ENCODE results near the gene EMILIN1. TPM values are rescaled to one million over a fixed set of nuclear protein-coding genes. Genes with fewer than 3 reads are reported as not detected.

Gene EMILIN1
- total and polyA plus RNA-seq, 2 of the 4 experiments (the other 2 are of a cell fraction), result 26.5 to 95.6 TPM

- no peak overlapping the region for H4K5ac ChIP-seq (ENCODE audit: low read depth, low read length)
- H3K14ac ChIP-seq (replicated peaks; ENCODE audit: low read depth, low read length), result no peak overlapping the region
- H3K4ac ChIP-seq (ENCODE audit: low read depth, low read length), result no peak overlapping the region
- ATAC-seq (ENCODE audit: low read depth), result no peak
- H2BK20ac ChIP-seq (ENCODE audit: low read depth, low read length), result no peak overlapping the region
- ChIA-PET POLR2A (ENCODE audit: unreplicated experiment) (no interaction called here), CTCF (no interaction called here)
- H2BK120ac ChIP-seq (ENCODE audit: low read depth, low read length), result no peak overlapping the region
- no peak overlapping the region for H3K23ac ChIP-seq (ENCODE audit: low read depth, low read length)
- H3K9me3 ChIP-seq (ENCODE audit: control insufficient read depth, insufficient read depth, low read length), result no peaks in the 10 kb centered on the region
- no peak overlapping the region for H2BK15ac ChIP-seq (ENCODE audit: low read depth, low read length)
- H3K9ac ChIP-seq (ENCODE audit: low read depth, low read length), result no peak overlapping the region
- H2AFZ ChIP-seq (replicated peaks; ENCODE audit: low read length, poor library complexity), result no peak overlapping the region
- peaks cover 8% of the 10 kb centered on the region for H3K9me1 ChIP-seq (ENCODE audit: insufficient read depth, low read length)
- peaks cover 34% of the 10 kb centered on the region for H3K36me3 ChIP-seq (ENCODE audit: control insufficient read depth, insufficient read depth, low read length)
- peaks cover 5% of the 10 kb centered on the region; the same call in 1 of the 2 replicates for H3K4me1 ChIP-seq (ENCODE audit: control insufficient read depth, insufficient read depth, low read length)
- DNase-seq, result no peak
- no peak overlapping the region for H2BK5ac ChIP-seq (ENCODE audit: low read depth, low read length, poor library complexity, severe bottlenecking)
- no TSS peak for BruUV-seq (replicated peaks)
- H2AK5ac ChIP-seq (ENCODE audit: low read depth, low read length), result no peak overlapping the region
- H3K27ac ChIP-seq (ENCODE audit: insufficient read depth, low read length), result no peak overlapping the region
- no peak overlapping the region for H3K56ac ChIP-seq (ENCODE audit: extremely low read depth, insufficient read depth, low read length)
- H3K4me2 ChIP-seq (ENCODE audit: low read depth, low read length), result no peak overlapping the region
- no peak overlapping the region for H3K4me3 ChIP-seq (ENCODE audit: insufficient read depth, low read depth, low read length)
- intact Hi-C loops (cut with micrococcal nuclease), result no loop called here
- H4K91ac ChIP-seq (ENCODE audit: insufficient read depth, low read depth, low read length), result no peak overlapping the region
- H4K8ac ChIP-seq (ENCODE audit: low read depth in 2 of 2, low read length in 2 of 2), result no peak overlapping the region
- peaks cover 8 to 15% of the 10 kb centered on the region in 2 experiments for H3K79me1 ChIP-seq (ENCODE audit: low read depth in 1 of 2, low read length in 2 of 2)
- H4K20me1 ChIP-seq (ENCODE audit: insufficient read depth, low read length), result peaks cover 10% of the 10 kb centered on the region
- H3K18ac ChIP-seq (ENCODE audit: low read depth, low read length), result no peak overlapping the region
- no peak for TF ChIP-seq CTCF (conservative IDR thresholded peaks at IDR 0.05; ENCODE audit: low read depth, low read length)
- no peak for TF ChIP-seq CHD1 (IDR thresholded peaks at IDR 0.05; ENCODE audit: low read depth, low read length)
- no peak for TF ChIP-seq RAD21 (IDR thresholded peaks at IDR 0.05; ENCODE audit: low read length)
- no peak for TF ChIP-seq NFE2L2 (IDR thresholded peaks at IDR 0.05; ENCODE audit: low read depth, low read length)
- no peak for TF ChIP-seq ELK1 (IDR thresholded peaks at IDR 0.05; ENCODE audit: borderline replicate concordance, low read depth, low read length)
- TF ChIP-seq RCOR1 (IDR thresholded peaks at IDR 0.05; ENCODE audit: insufficient replicate concordance, low read length), result no peak
- TF ChIP-seq USF2 (IDR thresholded peaks at IDR 0.05; ENCODE audit: low read depth, low read length), result no peak
- TF ChIP-seq RFX5 (IDR thresholded peaks at IDR 0.05; ENCODE audit: low read depth, low read length), result no peak
- TF ChIP-seq BHLHE40 (IDR thresholded peaks at IDR 0.05; ENCODE audit: low read depth, low read length), result no peak
- no peak for TF ChIP-seq CEBPB (IDR thresholded peaks at IDR 0.05; ENCODE audit: low read depth, low read length)
- no peak for TF ChIP-seq POLR2A (IDR thresholded peaks at IDR 0.05; ENCODE audit: low read depth, low read length)
- no peak for TF ChIP-seq MAZ (IDR thresholded peaks at IDR 0.05; ENCODE audit: borderline replicate concordance, low read depth, low read length)
- TF ChIP-seq MAFK (IDR thresholded peaks at IDR 0.05; ENCODE audit: low read depth, low read length), result no peak
- TF ChIP-seq SMC3 (IDR thresholded peaks at IDR 0.05; ENCODE audit: low read depth, low read length), result no peak
- no peak for TF ChIP-seq MXI1 (IDR thresholded peaks at IDR 0.05; ENCODE audit: borderline replicate concordance, low read depth, low read length)
- TF ChIP-seq FOS (IDR thresholded peaks at IDR 0.05; ENCODE audit: low read depth, low read length), result no peak
- peak overlapping the region; percentile 42 for H2AK9ac ChIP-seq (replicated peaks; ENCODE audit: low read depth, low read length, poor library complexity)
- dilution Hi-C loops (cut with HindIII; ENCODE audit: low sequenced_read_pairs, unreplicated experiment), result no loop called here
- 96% methylated on average over 4 of the region's 9 CpGs; no CpG with 5 or more reads in 1 of the 2 experiments for WGBS, 2 experiments (ENCODE audit: extremely low coverage in 2 of 2, insufficient read length in 1 of 2)
- peaks cover 9% of the 10 kb centered on the region for H3K27me3 ChIP-seq (ENCODE audit: control insufficient read depth, insufficient read depth, low read length)
- in situ Hi-C loops (cut with MboI; ENCODE audit: low sequenced_read_pairs), result no loop called here
Observed at GRCh38 chr2:27127883-27128667, 49.7 kb downstream of the EMILIN1 start.

All from IMR-90 (cell line).